IMR-90 (cell line): ENCODE data around the gene ITCH. TPM values are rescaled to one million over a fixed set of nuclear protein-coding genes. Genes with fewer than 3 reads are reported as not detected.

Experiments used
- ATAC-seq: fragments of 200-7000 bp; cut with Tn5 transposase; 2 replicates; pipeline ENCODE4 v1.9.1; 2020; ENCODE audit warnings: low read depth, mild to moderate bottlenecking, moderate library complexity
- BruUV-seq: library from RNA; stranded (reverse); fragments of 400-500 nt; replicated peaks from 2 replicates; lab custom pipeline; 2021; lab: Mats Ljungman, UMichigan
- CTCF ChIA-PET: fragments of 300-600 bp; formaldehyde crosslinking; extraction: SDS; loops from one replicate; lab custom pipeline; 2021; ENCODE audit warnings: antibody characterized with exemption; lab: Yijun Ruan, JAX
- POLR2A ChIA-PET: fragments of 300-600 bp; sonication (Branson Sonifier 250); formaldehyde crosslinking; loops from one replicate; lab custom pipeline; 2022; ENCODE audit warnings: antibody characterized with exemption; ENCODE audit not compliant: unreplicated experiment; lab: Charles Lee
- DNase-seq: peaks from one replicate; pipeline ENCODE4 v3.0.0; 2013
- H2AFZ ChIP-seq: replicated peaks from 2 replicates; pipeline ENCODE3; 2013; ENCODE audit warnings: low read length, mild to moderate bottlenecking; ENCODE audit not compliant: poor library complexity
- H2AK5ac ChIP-seq: 2 replicates; pipeline ENCODE4 v1.6.1; 2013; ENCODE audit warnings: low read depth, low read length, inconsistent platforms
- H2AK9ac ChIP-seq: replicated peaks from 2 replicates; pipeline ENCODE3; 2013; ENCODE audit warnings: mild to moderate bottlenecking, low read depth, low read length, moderate library complexity; ENCODE audit not compliant: poor library complexity
- H2BK120ac ChIP-seq: 2 replicates; pipeline ENCODE4 v1.6.1; 2013; ENCODE audit warnings: low read depth, low read length, inconsistent platforms
- H2BK15ac ChIP-seq: 3 replicates; pipeline ENCODE4 v1.6.1; 2013; ENCODE audit warnings: low read depth, low read length, inconsistent platforms
- H2BK20ac ChIP-seq: 2 replicates; pipeline ENCODE4 v1.6.1; 2013; ENCODE audit warnings: low read depth, mild to moderate bottlenecking, inconsistent platforms, low read length, moderate library complexity
- H2BK5ac ChIP-seq: 2 replicates; pipeline ENCODE4 v1.6.1; 2013; ENCODE audit warnings: mild to moderate bottlenecking, low read depth, low read length, inconsistent platforms; ENCODE audit not compliant: poor library complexity, severe bottlenecking
- H3K14ac ChIP-seq: replicated peaks from 2 replicates; pipeline ENCODE4 v1.6.1; 2013; ENCODE audit warnings: low read depth, low read length, inconsistent platforms
- H3K18ac ChIP-seq: 2 replicates; pipeline ENCODE4 v1.6.1; 2013; ENCODE audit warnings: low read depth, low read length, control low read depth
- H3K23ac ChIP-seq: 2 replicates; pipeline ENCODE4 v1.6.1; 2013; ENCODE audit warnings: low read depth, low read length, inconsistent platforms
- H3K27ac ChIP-seq: 2 replicates; pipeline ENCODE4 v1.5.1; 2013; ENCODE audit warnings: mild to moderate bottlenecking, control low read depth, low read length; ENCODE audit not compliant: insufficient read depth
- H3K27me3 ChIP-seq: 2 replicates; pipeline ENCODE4 v1.6.1; 2013; ENCODE audit warnings: low read length; ENCODE audit not compliant: control insufficient read depth, insufficient read depth
- H3K36me3 ChIP-seq: 2 replicates; pipeline ENCODE4 v1.6.1; 2013; ENCODE audit warnings: low read length, mixed read lengths; ENCODE audit not compliant: control insufficient read depth, insufficient read depth
- H3K4ac ChIP-seq: 2 replicates; pipeline ENCODE4 v1.6.1; 2013; ENCODE audit warnings: low read depth, low read length, inconsistent platforms
- H3K4me1 ChIP-seq: 2 replicates; pipeline ENCODE4 v1.6.1; 2013; ENCODE audit warnings: low read length, mixed read lengths; ENCODE audit not compliant: control insufficient read depth, insufficient read depth
- H3K4me2 ChIP-seq: 2 replicates; pipeline ENCODE4 v1.6.1; 2013; ENCODE audit warnings: low read depth, mild to moderate bottlenecking, control low read depth, low read length, moderate library complexity
- H3K4me3 ChIP-seq: 2 replicates; pipeline ENCODE4 v1.5.1; 2013; ENCODE audit warnings: low read depth, mild to moderate bottlenecking, control low read depth, low read length, moderate library complexity; ENCODE audit not compliant: insufficient read depth
- H3K56ac ChIP-seq: 2 replicates; pipeline ENCODE4 v1.6.1; 2013; ENCODE audit warnings: low read length, inconsistent platforms; ENCODE audit not compliant: insufficient read depth; ENCODE audit errors: extremely low read depth
- H3K79me1 ChIP-seq, 2 experiments: 2 replicates each; pipeline ENCODE4 v1.6.1; 2013; ENCODE audit warnings: low read length in 2 of 2, inconsistent platforms in 1 of 2, low read depth in 1 of 2
- H3K9ac ChIP-seq: 2 replicates; pipeline ENCODE4 v1.6.1; 2013; ENCODE audit warnings: low read depth, low read length, control low read depth
- H3K9me1 ChIP-seq: 2 replicates; pipeline ENCODE4 v1.6.1; 2013; ENCODE audit warnings: low read length, inconsistent platforms; ENCODE audit not compliant: insufficient read depth
- H3K9me3 ChIP-seq: 2 replicates; pipeline ENCODE4 v1.6.1; 2013; ENCODE audit warnings: low read length; ENCODE audit not compliant: control insufficient read depth, insufficient read depth
- H4K20me1 ChIP-seq: 2 replicates; pipeline ENCODE4 v1.6.1; 2013; ENCODE audit warnings: low read length, inconsistent platforms; ENCODE audit not compliant: insufficient read depth
- H4K5ac ChIP-seq: 2 replicates; pipeline ENCODE4 v1.6.1; 2013; ENCODE audit warnings: mild to moderate bottlenecking, low read depth, low read length, control low read depth
- H4K8ac ChIP-seq, 2 experiments: 2 replicates each; pipeline ENCODE4 v1.6.1; 2013; ENCODE audit warnings: low read depth in 2 of 2, low read length in 2 of 2, control low read depth in 1 of 2, inconsistent platforms in 1 of 2
- H4K91ac ChIP-seq: 2 replicates; pipeline ENCODE4 v1.6.1; 2013; ENCODE audit warnings: low read depth, low read length, inconsistent platforms; ENCODE audit not compliant: insufficient read depth
- BHLHE40 ChIP-seq: fragments of 150-350 bp; IDR thresholded peaks from 2 replicates; pipeline ENCODE4 v1.6.1; 2016; ENCODE audit warnings: mild to moderate bottlenecking, low read depth, low read length
- CEBPB ChIP-seq: IDR thresholded peaks from 2 replicates; pipeline ENCODE4 v1.6.1; 2012; ENCODE audit warnings: low read depth, low read length, improper control_type of control experiment
- CHD1 ChIP-seq: IDR thresholded peaks from 2 replicates; pipeline ENCODE4 v1.6.1; 2012; ENCODE audit warnings: low read depth, low read length, improper control_type of control experiment
- FOS ChIP-seq: fragments of 150-350 bp; IDR thresholded peaks from 2 replicates; pipeline ENCODE4 v1.6.1; 2016; ENCODE audit warnings: low read depth, low read length
- MAFK ChIP-seq: IDR thresholded peaks from 2 replicates; pipeline ENCODE4 v1.6.1; 2012; ENCODE audit warnings: low read depth, low read length, improper control_type of control experiment
- MAZ ChIP-seq: IDR thresholded peaks from 2 replicates; pipeline ENCODE4 v1.6.1; 2012; ENCODE audit warnings: low read depth, mild to moderate bottlenecking, low read length, improper control_type of control experiment, moderate library complexity, borderline replicate concordance
- MXI1 ChIP-seq: IDR thresholded peaks from 2 replicates; pipeline ENCODE4 v1.6.1; 2012; ENCODE audit warnings: low read depth, mild to moderate bottlenecking, low read length, moderate library complexity, borderline replicate concordance
- NFE2L2 ChIP-seq: fragments of 150-350 bp; IDR thresholded peaks from 2 replicates; pipeline ENCODE4 v1.6.1; 2016; ENCODE audit warnings: low read depth, mild to moderate bottlenecking, low read length
- POLR2A ChIP-seq: IDR thresholded peaks from 2 replicates; pipeline ENCODE4 v1.6.1; 2012; ENCODE audit warnings: mild to moderate bottlenecking, low read depth, low read length
- RAD21 ChIP-seq: IDR thresholded peaks from 2 replicates; pipeline ENCODE4 v1.6.1; 2012; ENCODE audit warnings: low read length, improper control_type of control experiment
- RCOR1 ChIP-seq: IDR thresholded peaks from 2 replicates; pipeline ENCODE4 v1.6.1; 2012; ENCODE audit warnings: mild to moderate bottlenecking, low read length, improper control_type of control experiment; ENCODE audit not compliant: insufficient replicate concordance
- RFX5 ChIP-seq: IDR thresholded peaks from 2 replicates; pipeline ENCODE4 v1.8.0; 2012; ENCODE audit warnings: low read depth, mild to moderate bottlenecking, low read length, moderate library complexity
- SMC3 ChIP-seq: fragments of 150-350 bp; IDR thresholded peaks from 2 replicates; pipeline ENCODE4 v1.6.1; 2016; ENCODE audit warnings: low read depth, mild to moderate bottlenecking, antibody characterized with exemption, low read length, moderate library complexity
- WGBS, 2 experiments: methylation state at CpG; one replicate each; pipeline versions ENCODE4 v1.1.5 to v1.1.7; 2013; ENCODE audit warnings: missing lambda C conversion rate in 2 of 2; ENCODE audit not compliant: insufficient read length in 1 of 2; ENCODE audit errors: extremely low coverage in 2 of 2; 5-methylcytosine and 5-hydroxymethylcytosine counted together
- dilution Hi-C: fragments of 300-500 bp; cut with HindIII; formaldehyde crosslinking; loops from one replicate; pipeline ENCODE4 v1.14.3; 2018; ENCODE audit warnings: low sequenced_read_pairs; ENCODE audit not compliant: unreplicated experiment
- in situ Hi-C: fragments of 300-500 bp; cut with MboI; formaldehyde crosslinking; loops from 3 replicates; pipeline ENCODE4 v1.14.3; 2019; ENCODE audit warnings: low sequenced_read_pairs, inconsistent platforms, mixed read lengths
- intact Hi-C: fragments of 100-400 bp; cut with micrococcal nuclease; formaldehyde crosslinking; loops from 2 replicates; pipeline ENCODE4 v1.10.0; 2022
- polyA plus RNA-seq, 3 experiments: library from polyadenylated mRNA; depleted of rRNA; stranded (reverse); fragments of >200 nt; gene quantifications; 2 replicates each; pipeline ENCODE4 v1.2.3, GENCODE V29; 2012; ENCODE audit warnings: low replicate concordance in 1 of 3
- total RNA-seq: library from RNA; depleted of rRNA; stranded (reverse); fragments of >200 nt; gene quantifications from 2 replicates; pipeline ENCODE4 v1.2.3, GENCODE V29; 2012
- TF ChIP-seq, protein P1 (sequence below): fragments of 150-350 bp; IDR thresholded peaks from 2 replicates; pipeline ENCODE4 v1.6.1; 2017; ENCODE audit warnings: mild to moderate bottlenecking, antibody characterized with exemption, low read length, low read depth
- TF ChIP-seq, protein P2 (sequence below): fragments of 150-350 bp; IDR thresholded peaks from 2 replicates; pipeline ENCODE4 v1.6.1; 2016; ENCODE audit warnings: low read depth, mild to moderate bottlenecking, low read length, moderate library complexity, borderline replicate concordance
- TF ChIP-seq, protein P3 (sequence below): conservative IDR thresholded peaks from 2 replicates; pipeline ENCODE4 v1.5.1; 2012; ENCODE audit warnings: mild to moderate bottlenecking, low read depth, low read length, improper control_type of control experiment

Gene ITCH
- total and polyA plus RNA-seq, 2 of the 4 experiments (the other 2 are of a cell fraction) = 12.7 to 94.6 TPM

DNA sequence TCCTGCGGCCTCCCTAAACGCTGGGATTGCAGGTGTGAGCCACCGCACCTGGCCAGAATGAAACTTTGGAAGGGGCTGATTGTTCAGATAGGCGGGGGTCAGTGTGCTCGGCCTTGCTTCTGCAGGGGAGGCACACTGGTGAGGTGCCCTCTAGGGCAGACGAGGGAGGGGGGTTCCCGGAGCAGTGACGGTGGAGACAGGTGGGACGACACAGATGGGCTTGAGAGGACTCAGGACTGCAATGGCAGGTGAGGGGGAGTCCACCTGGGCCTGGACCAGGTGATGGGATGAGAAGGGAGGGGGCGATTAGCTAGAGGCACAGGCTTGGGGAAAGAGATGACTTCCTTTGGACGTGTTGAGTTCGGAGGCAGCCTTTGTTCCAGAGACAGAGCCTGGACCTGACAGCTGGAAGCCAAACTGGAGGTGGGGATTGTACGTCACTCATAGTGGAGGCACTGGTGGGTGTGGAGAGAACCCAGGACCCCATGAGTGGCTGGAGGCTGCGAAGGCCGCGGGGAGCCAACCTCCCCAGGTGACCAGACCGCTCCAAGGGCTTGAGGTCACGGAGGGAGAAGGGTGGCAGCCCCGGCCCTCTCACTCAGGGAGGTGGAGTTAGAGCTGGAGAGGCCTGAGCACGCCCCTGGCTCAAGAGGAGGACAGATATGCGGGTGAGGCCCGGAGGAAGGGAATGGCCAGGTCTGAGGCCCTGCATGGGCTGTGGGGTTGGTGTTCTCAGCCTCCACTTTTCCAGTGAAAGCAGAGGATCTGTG is 185.0 kb downstream of the ITCH start:
- H3K56ac ChIP-seq = no peak overlapping the region
- H3K4me2 ChIP-seq = no peak overlapping the region
- POLR2A ChIA-PET = no interaction called here
- no peak overlapping the region for H3K9ac ChIP-seq
- no peaks in the 10 kb centered on the region for H3K36me3 ChIP-seq
- no peak overlapping the region for H3K4ac ChIP-seq
- in situ Hi-C loops (no loop called here), dilution Hi-C loops (no loop called here), intact Hi-C loops (no loop called here)
- no peak overlapping the region for H2BK20ac ChIP-seq
- no peaks in the 10 kb centered on the region for H3K9me3 ChIP-seq
- H2BK120ac ChIP-seq = no peak overlapping the region
- H2BK5ac ChIP-seq = no peak overlapping the region
- DNase-seq = no peak
- 0 out of 2 replicates have a peak, but pooled peaks cover 5% of the 10 kb centered on the region for H3K9me1 ChIP-seq
- no peak overlapping the region for H2BK15ac ChIP-seq
- no peak overlapping the region for H2AFZ ChIP-seq
- WGBS, 2 experiments = 87% methylated on average over 11 of the region's 22 CpGs; no CpG with 5 or more reads in 1 of the 2 experiments
- TF ChIP-seq MAZ (no peak), RFX5 (no peak), FOS (no peak), CHD1 (no peak), POLR2A (no peak), NFE2L2 (no peak), CEBPB (no peak), MAFK (no peak), MXI1 (no peak), BHLHE40 (no peak), RAD21 (no peak), RCOR1 (no peak), SMC3 (no peak)
- TF ChIP-seq, protein P1, sequence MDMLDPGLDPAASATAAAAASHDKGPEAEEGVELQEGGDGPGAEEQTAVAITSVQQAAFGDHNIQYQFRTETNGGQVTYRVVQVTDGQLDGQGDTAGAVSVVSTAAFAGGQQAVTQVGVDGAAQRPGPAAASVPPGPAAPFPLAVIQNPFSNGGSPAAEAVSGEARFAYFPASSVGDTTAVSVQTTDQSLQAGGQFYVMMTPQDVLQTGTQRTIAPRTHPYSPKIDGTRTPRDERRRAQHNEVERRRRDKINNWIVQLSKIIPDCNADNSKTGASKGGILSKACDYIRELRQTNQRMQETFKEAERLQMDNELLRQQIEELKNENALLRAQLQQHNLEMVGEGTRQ = no peak
- TF ChIP-seq, protein P2, sequence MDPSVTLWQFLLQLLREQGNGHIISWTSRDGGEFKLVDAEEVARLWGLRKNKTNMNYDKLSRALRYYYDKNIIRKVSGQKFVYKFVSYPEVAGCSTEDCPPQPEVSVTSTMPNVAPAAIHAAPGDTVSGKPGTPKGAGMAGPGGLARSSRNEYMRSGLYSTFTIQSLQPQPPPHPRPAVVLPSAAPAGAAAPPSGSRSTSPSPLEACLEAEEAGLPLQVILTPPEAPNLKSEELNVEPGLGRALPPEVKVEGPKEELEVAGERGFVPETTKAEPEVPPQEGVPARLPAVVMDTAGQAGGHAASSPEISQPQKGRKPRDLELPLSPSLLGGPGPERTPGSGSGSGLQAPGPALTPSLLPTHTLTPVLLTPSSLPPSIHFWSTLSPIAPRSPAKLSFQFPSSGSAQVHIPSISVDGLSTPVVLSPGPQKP = no peak
- TF ChIP-seq, protein P3, sequence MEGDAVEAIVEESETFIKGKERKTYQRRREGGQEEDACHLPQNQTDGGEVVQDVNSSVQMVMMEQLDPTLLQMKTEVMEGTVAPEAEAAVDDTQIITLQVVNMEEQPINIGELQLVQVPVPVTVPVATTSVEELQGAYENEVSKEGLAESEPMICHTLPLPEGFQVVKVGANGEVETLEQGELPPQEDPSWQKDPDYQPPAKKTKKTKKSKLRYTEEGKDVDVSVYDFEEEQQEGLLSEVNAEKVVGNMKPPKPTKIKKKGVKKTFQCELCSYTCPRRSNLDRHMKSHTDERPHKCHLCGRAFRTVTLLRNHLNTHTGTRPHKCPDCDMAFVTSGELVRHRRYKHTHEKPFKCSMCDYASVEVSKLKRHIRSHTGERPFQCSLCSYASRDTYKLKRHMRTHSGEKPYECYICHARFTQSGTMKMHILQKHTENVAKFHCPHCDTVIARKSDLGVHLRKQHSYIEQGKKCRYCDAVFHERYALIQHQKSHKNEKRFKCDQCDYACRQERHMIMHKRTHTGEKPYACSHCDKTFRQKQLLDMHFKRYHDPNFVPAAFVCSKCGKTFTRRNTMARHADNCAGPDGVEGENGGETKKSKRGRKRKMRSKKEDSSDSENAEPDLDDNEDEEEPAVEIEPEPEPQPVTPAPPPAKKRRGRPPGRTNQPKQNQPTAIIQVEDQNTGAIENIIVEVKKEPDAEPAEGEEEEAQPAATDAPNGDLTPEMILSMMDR = no peak
- no peak overlapping the region for H3K18ac ChIP-seq
- H3K27me3 ChIP-seq = no peaks in the 10 kb centered on the region
- H3K4me1 ChIP-seq = no peaks in the 10 kb centered on the region
- no peaks in the 10 kb centered on the region; the same call in 1 of the 2 replicates for H4K20me1 ChIP-seq
- no peak overlapping the region for H3K27ac ChIP-seq
- H4K8ac ChIP-seq = no peak overlapping the region
- no peak overlapping the region for H3K4me3 ChIP-seq
- no peaks in the 10 kb centered on the region for H3K79me1 ChIP-seq
- no peak overlapping the region for H2AK5ac ChIP-seq
- CTCF ChIA-PET = no interaction called here
- no peak overlapping the region for H4K5ac ChIP-seq
- no peak for ATAC-seq
- no peak overlapping the region for H4K91ac ChIP-seq
- BruUV-seq = no TSS peak
- H3K23ac ChIP-seq = no peak overlapping the region
- no peak overlapping the region for H3K14ac ChIP-seq
- peak overlapping the region; percentile 50 for H2AK9ac ChIP-seq
